Trophoblast cell (in vitro differentiated cells and primary cell): Measurements from ENCODE around the gene MPZL2.

Experiments used
- DNase-seq, 2 donors: peaks; one replicate each; pipeline ENCODE4 v3.0.0-alpha.2; 2016
- H2AFZ ChIP-seq: 2 replicates; pipeline ENCODE4 v1.6.1; 2013; ENCODE audit warnings: low read length, moderate library complexity, mild to moderate bottlenecking; ENCODE audit not compliant: insufficient read depth, poor library complexity
- H2AK5ac ChIP-seq: 2 replicates; pipeline ENCODE4 v1.6.1; 2013; ENCODE audit warnings: mild to moderate bottlenecking, low read length
- H2BK120ac ChIP-seq: 2 replicates; pipeline ENCODE4 v1.6.1; 2013; ENCODE audit warnings: low read length, mild to moderate bottlenecking, moderate library complexity; ENCODE audit not compliant: insufficient read depth, poor library complexity
- H2BK12ac ChIP-seq: 2 replicates; pipeline ENCODE4 v1.6.1; 2013; ENCODE audit warnings: mild to moderate bottlenecking, low read length, moderate library complexity
- H2BK5ac ChIP-seq: 2 replicates; pipeline ENCODE4 v1.6.1; 2013; ENCODE audit warnings: low read length, low read depth, moderate library complexity, mild to moderate bottlenecking; ENCODE audit not compliant: poor library complexity
- H3K14ac ChIP-seq: 2 replicates; pipeline ENCODE4 v1.6.1; 2013; ENCODE audit warnings: mild to moderate bottlenecking, low read length
- H3K18ac ChIP-seq: 2 replicates; pipeline ENCODE4 v1.6.1; 2013; ENCODE audit warnings: mild to moderate bottlenecking, low read length
- H3K23ac ChIP-seq: 2 replicates; pipeline ENCODE4 v1.6.1; 2013; ENCODE audit warnings: low read length
- H3K27ac ChIP-seq: 2 replicates; pipeline ENCODE4 v1.5.1; 2013; ENCODE audit warnings: low read depth, mild to moderate bottlenecking, inconsistent platforms, low read length, moderate library complexity
- H3K27me3 ChIP-seq: 2 replicates; pipeline ENCODE4 v1.6.1; 2013; ENCODE audit warnings: inconsistent platforms, mild to moderate bottlenecking, low read length, moderate library complexity; ENCODE audit not compliant: insufficient read depth
- H3K36me3 ChIP-seq, 2 experiments: 1 replicate in 1 of 2; 2 replicates in 1 of 2; pipeline ENCODE4 v1.6.1; 2013; ENCODE audit warnings: low read length in 2 of 2, mild to moderate bottlenecking in 2 of 2, moderate library complexity in 1 of 2; ENCODE audit not compliant: insufficient read depth in 2 of 2, control insufficient read depth in 1 of 2
- H3K4ac ChIP-seq: 2 replicates; pipeline ENCODE4 v1.6.1; 2013; ENCODE audit warnings: low read depth, mild to moderate bottlenecking, low read length, moderate library complexity
- H3K4me1 ChIP-seq, 2 experiments: 1 replicate in 1 of 2; 2 replicates in 1 of 2; pipeline ENCODE4 v1.6.1; 2013; ENCODE audit warnings: low read length in 2 of 2, mild to moderate bottlenecking in 2 of 2, moderate library complexity in 1 of 2; ENCODE audit not compliant: insufficient read depth in 2 of 2, control insufficient read depth in 1 of 2
- H3K4me2 ChIP-seq: 2 replicates; pipeline ENCODE4 v1.6.1; 2013; ENCODE audit warnings: inconsistent platforms, mild to moderate bottlenecking, low read length, moderate library complexity
- H3K4me3 ChIP-seq: 2 replicates; pipeline ENCODE4 v1.5.1; 2013; ENCODE audit warnings: mild to moderate bottlenecking, low read depth, low read length, inconsistent platforms
- H3K79me1 ChIP-seq: one replicate; pipeline ENCODE4 v1.6.1; 2013; ENCODE audit warnings: low read length
- H3K79me2 ChIP-seq: 2 replicates; pipeline ENCODE4 v1.6.1; 2013; ENCODE audit warnings: low read length, mild to moderate bottlenecking; ENCODE audit not compliant: control insufficient read depth, insufficient read depth, poor library complexity
- H3K9ac ChIP-seq: 2 replicates; pipeline ENCODE4 v1.6.1; 2013; ENCODE audit warnings: mild to moderate bottlenecking, low read length
- H3K9me3 ChIP-seq: 2 replicates; pipeline ENCODE4 v1.6.1; 2013; ENCODE audit warnings: low read depth, mild to moderate bottlenecking, control low read depth, inconsistent platforms, low read length; ENCODE audit not compliant: insufficient read depth
- H4K12ac ChIP-seq: 2 replicates; pipeline ENCODE4 v1.6.1; 2013; ENCODE audit warnings: low read depth, mild to moderate bottlenecking, low read length, moderate library complexity
- H4K8ac ChIP-seq: 2 replicates; pipeline ENCODE4 v1.6.1; 2013; ENCODE audit warnings: low read depth, mild to moderate bottlenecking, low read length, moderate library complexity
- H4K91ac ChIP-seq: one replicate; pipeline ENCODE4 v1.6.1; 2013; ENCODE audit warnings: low read depth, mild to moderate bottlenecking, low read length, moderate library complexity
- WGBS: extraction: QIAGEN DNeasy Blood & Tissue Kit; methylation state at CpG from one replicate; pipeline ENCODE4 v1.1.7; 2013; ENCODE audit warnings: missing lambda C conversion rate; ENCODE audit not compliant: insufficient read length, insufficient coverage; ENCODE audit errors: extremely low coverage; 5-methylcytosine and 5-hydroxymethylcytosine counted together

The MPZL2 gene

DNA sequence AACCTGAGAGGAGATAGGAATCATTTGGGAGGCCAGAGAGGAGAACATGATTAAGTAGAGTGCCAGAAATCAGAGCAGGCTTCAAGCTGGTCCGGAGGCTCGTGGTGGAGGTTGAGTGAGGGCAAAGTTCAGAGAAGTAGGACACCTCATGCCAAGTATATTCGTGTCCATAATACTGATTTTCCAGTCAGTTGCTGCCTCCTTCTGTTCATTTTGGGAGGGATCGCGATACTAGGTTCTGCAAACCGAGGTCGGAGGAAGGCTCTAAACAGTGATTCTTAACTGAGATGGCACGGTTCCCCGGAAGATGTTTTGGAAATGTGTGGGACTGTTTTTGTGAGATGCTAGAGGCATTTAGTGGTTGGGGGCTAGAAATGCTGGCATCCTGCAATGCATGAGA lies 26.8 kb upstream of the MPZL2 start:
- H3K36me3 ChIP-seq: no peaks in the 10 kb centered on the region
- no peak overlapping the region for H2BK5ac ChIP-seq
- no peaks in the 10 kb centered on the region for H3K79me1 ChIP-seq
- H3K27ac ChIP-seq: no peak overlapping the region
- no peaks in the 10 kb centered on the region for H3K27me3 ChIP-seq
- H2AFZ ChIP-seq: no peak overlapping the region
- whole genome bisulfite sequencing: no CpG with 5 or more reads among the region's 9 CpGs
- H3K4me2 ChIP-seq: no peak overlapping the region
- H3K18ac ChIP-seq: no peak overlapping the region
- H2BK12ac ChIP-seq: no peak overlapping the region
- no peak overlapping the region for H3K23ac ChIP-seq
- no peak overlapping the region for H3K4ac ChIP-seq
- H3K9ac ChIP-seq: no peak overlapping the region
- no peaks in the 10 kb centered on the region for H3K4me1 ChIP-seq
- no peak overlapping the region for H4K91ac ChIP-seq
- no peak overlapping the region for H4K12ac ChIP-seq
- peaks cover 2% of the 10 kb centered on the region for H3K9me3 ChIP-seq
- H3K4me3 ChIP-seq: no peak overlapping the region
- no peak overlapping the region for H2BK120ac ChIP-seq
- peak; percentile 29 to 66 for DNase-seq
- H3K79me2 ChIP-seq: no peaks in the 10 kb centered on the region
- no peak overlapping the region for H3K14ac ChIP-seq
- H4K8ac ChIP-seq: no peak overlapping the region
- H2AK5ac ChIP-seq: no peak overlapping the region

DNA sequence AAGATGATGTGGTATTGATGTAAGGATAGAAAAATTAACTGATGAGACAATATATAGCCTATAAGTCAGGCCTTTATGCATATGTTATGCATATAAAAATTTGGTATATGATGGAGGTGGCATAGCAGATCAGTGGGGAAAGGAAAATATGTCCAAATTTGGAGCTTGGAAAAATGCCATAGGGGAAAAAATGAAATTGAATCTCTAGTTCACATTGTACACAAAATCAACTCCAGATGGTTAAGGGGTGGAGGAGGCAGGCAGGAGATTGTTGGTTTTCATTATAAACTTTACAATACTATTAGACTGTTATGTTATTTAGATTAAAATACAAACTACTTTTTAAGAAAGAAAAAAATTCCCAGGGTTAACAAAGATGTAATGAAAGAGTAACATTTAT lies 25.3 kb upstream of the MPZL2 start:
- H3K4me3 ChIP-seq: no peak overlapping the region
- H3K14ac ChIP-seq: no peak overlapping the region
- H3K79me2 ChIP-seq: no peaks in the 10 kb centered on the region
- H2BK12ac ChIP-seq: no peak overlapping the region
- H3K27ac ChIP-seq: no peak overlapping the region
- DNase-seq: no peak
- H3K23ac ChIP-seq: no peak overlapping the region
- no peak overlapping the region for H2AFZ ChIP-seq
- H3K27me3 ChIP-seq: no peaks in the 10 kb centered on the region
- no peak overlapping the region for H3K18ac ChIP-seq
- H2AK5ac ChIP-seq: no peak overlapping the region
- no peak overlapping the region for H2BK120ac ChIP-seq
- no peaks in the 10 kb centered on the region for H3K79me1 ChIP-seq
- H3K4me1 ChIP-seq: no peaks in the 10 kb centered on the region
- H3K9ac ChIP-seq: no peak overlapping the region
- no peak overlapping the region for H4K12ac ChIP-seq
- H4K91ac ChIP-seq: no peak overlapping the region
- H4K8ac ChIP-seq: no peak overlapping the region
- H3K9me3 ChIP-seq: no peaks in the 10 kb centered on the region
- H3K4ac ChIP-seq: no peak overlapping the region
- H3K4me2 ChIP-seq: no peak overlapping the region
- no peak overlapping the region for H2BK5ac ChIP-seq
- H3K36me3 ChIP-seq: no peaks in the 10 kb centered on the region

DNA sequence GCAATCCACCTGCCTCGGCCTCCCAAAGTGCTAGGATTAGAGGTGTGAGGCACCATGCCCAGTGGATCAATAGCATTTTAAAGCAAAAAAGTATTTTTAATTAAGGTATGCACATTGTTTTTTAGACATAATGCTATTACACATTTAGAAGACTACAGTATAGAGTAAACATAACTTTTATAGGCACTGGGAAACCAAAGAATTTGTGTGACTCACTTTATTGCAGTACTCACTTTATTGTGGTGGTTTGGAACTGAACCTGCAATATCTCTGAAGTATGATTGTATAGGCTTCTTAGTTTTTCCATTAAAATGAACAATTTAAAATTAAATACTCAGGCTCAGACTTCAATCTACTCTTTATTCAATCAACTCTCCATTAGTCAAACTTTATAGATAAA lies 22.9 kb upstream of the MPZL2 start:
- no peak overlapping the region for H3K9ac ChIP-seq
- H2BK120ac ChIP-seq: no peak overlapping the region
- H2BK5ac ChIP-seq: no peak overlapping the region
- H3K18ac ChIP-seq: no peak overlapping the region
- no peak overlapping the region for H3K4me2 ChIP-seq
- H3K4me3 ChIP-seq: no peak overlapping the region
- DNase-seq: no peak
- H3K4me1 ChIP-seq: no peaks in the 10 kb centered on the region
- H2BK12ac ChIP-seq: no peak overlapping the region
- no peak overlapping the region for H3K4ac ChIP-seq
- no peaks in the 10 kb centered on the region for H3K36me3 ChIP-seq
- H2AK5ac ChIP-seq: no peak overlapping the region
- H3K79me2 ChIP-seq: no peaks in the 10 kb centered on the region
- no peak overlapping the region for H4K91ac ChIP-seq
- H3K27me3 ChIP-seq: no peaks in the 10 kb centered on the region
- H4K8ac ChIP-seq: no peak overlapping the region
- no CpG with 5 or more reads among the region's 1 CpG for WGBS
- no peak overlapping the region for H3K23ac ChIP-seq
- H3K9me3 ChIP-seq: no peaks in the 10 kb centered on the region
- H2AFZ ChIP-seq: no peak overlapping the region
- no peak overlapping the region for H3K27ac ChIP-seq
- H3K14ac ChIP-seq: no peak overlapping the region
- H4K12ac ChIP-seq: no peak overlapping the region
- H3K79me1 ChIP-seq: no peaks in the 10 kb centered on the region

DNA sequence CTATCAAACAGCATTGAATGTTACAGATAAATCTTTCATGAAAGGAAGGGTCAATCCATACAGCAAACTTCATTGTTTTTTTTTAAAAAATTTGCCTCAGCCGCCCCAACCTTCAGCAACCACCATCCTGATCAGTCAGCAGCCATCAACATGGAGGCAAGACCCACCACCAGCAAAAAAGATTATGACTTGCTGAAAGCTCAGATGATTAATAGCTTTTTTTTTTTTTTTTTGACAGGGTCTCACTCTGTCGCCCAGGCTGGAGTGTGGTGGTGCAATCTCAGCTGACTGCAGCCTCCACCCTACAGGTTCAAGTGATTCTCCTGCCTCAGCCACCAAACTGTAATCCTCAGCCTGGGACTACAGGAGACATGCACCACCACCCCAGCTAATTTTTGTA lies 22.4 kb upstream of the MPZL2 start:
- H3K27me3 ChIP-seq: no peaks in the 10 kb centered on the region
- no CpG with 5 or more reads among the region's 2 CpGs for WGBS
- no peak overlapping the region for H4K91ac ChIP-seq
- H2AFZ ChIP-seq: no peak overlapping the region
- H2BK5ac ChIP-seq: no peak overlapping the region
- H3K18ac ChIP-seq: no peak overlapping the region
- no peak overlapping the region for H3K9ac ChIP-seq
- no peaks in the 10 kb centered on the region for H3K36me3 ChIP-seq
- no peak overlapping the region for H2BK120ac ChIP-seq
- H3K23ac ChIP-seq: no peak overlapping the region
- no peak overlapping the region for H3K4ac ChIP-seq
- H3K14ac ChIP-seq: no peak overlapping the region
- H3K4me1 ChIP-seq: no peaks in the 10 kb centered on the region
- H4K8ac ChIP-seq: no peak overlapping the region
- DNase-seq: no peak
- no peak overlapping the region for H2AK5ac ChIP-seq
- no peaks in the 10 kb centered on the region for H3K79me1 ChIP-seq
- H3K4me3 ChIP-seq: no peak overlapping the region
- H4K12ac ChIP-seq: no peak overlapping the region
- no peak overlapping the region for H2BK12ac ChIP-seq
- H3K79me2 ChIP-seq: no peaks in the 10 kb centered on the region
- no peak overlapping the region for H3K27ac ChIP-seq
- H3K9me3 ChIP-seq: no peaks in the 10 kb centered on the region
- H3K4me2 ChIP-seq: no peak overlapping the region
